GM12875 (cell line): ENCODE data around the gene RIN2.

Experiments
- H3K4me3 ChIP-seq: one replicate; pipeline ENCODE4 v1.5.1; 2011; ENCODE audit warnings: low read depth, low read length, control low read depth
- CTCF ChIP-seq: IDR thresholded peaks from 2 replicates; pipeline ENCODE4 v1.5.1; 2011; ENCODE audit warnings: low read depth, mild to moderate bottlenecking, control low read depth, inconsistent platforms, low read length, moderate library complexity, borderline replicate concordance; ENCODE audit not compliant: insufficient read depth

RIN2 gene

GRCh38 chr20:19714579-19714840 lies 43.5 kb upstream of the RIN2 start:
- no peak for TF ChIP-seq CTCF
- no peak overlapping the region for H3K4me3 ChIP-seq

- no peak for TF ChIP-seq CTCF
- no peak overlapping the region for H3K4me3 ChIP-seq
Observed at GRCh38 chr20:19715986-19716385, 42.1 kb upstream of the RIN2 start.

- TF ChIP-seq CTCF, result no peak
- H3K4me3 ChIP-seq, result no peak overlapping the region
Observed at GRCh38 chr20:19718880-19719279, 39.2 kb upstream of the RIN2 start.

GRCh38 chr20:19720991-19721390 lies 37.1 kb upstream of the RIN2 start:
- H3K4me3 ChIP-seq, result no peak overlapping the region
- no peak for TF ChIP-seq CTCF

- no peak overlapping the region for H3K4me3 ChIP-seq
- no peak for TF ChIP-seq CTCF
Observed at GRCh38 chr20:19723051-19723450, 35.0 kb upstream of the RIN2 start.

GRCh38 chr20:19723813-19724430 lies 34.1 kb upstream of the RIN2 start:
- no peak for TF ChIP-seq CTCF
- no peak overlapping the region for H3K4me3 ChIP-seq

GRCh38 chr20:19725373-19725772 lies 32.7 kb upstream of the RIN2 start:
- TF ChIP-seq CTCF, result no peak

More at GRCh38 chr20:19725373-19725772, 32.7 kb upstream of the RIN2 start:
- H3K4me3 ChIP-seq, result no peak overlapping the region
